GM12874 (cell line): ENCODE results near the gene ADH6.

Source experiments
- TF ChIP-seq, protein P1 (sequence below): IDR thresholded peaks from 2 replicates; pipeline ENCODE4 v1.5.1; 2011; ENCODE audit warnings: low read depth, mild to moderate bottlenecking, control low read depth, low read length, moderate library complexity; ENCODE audit not compliant: insufficient read depth

The ADH6 gene

DNA sequence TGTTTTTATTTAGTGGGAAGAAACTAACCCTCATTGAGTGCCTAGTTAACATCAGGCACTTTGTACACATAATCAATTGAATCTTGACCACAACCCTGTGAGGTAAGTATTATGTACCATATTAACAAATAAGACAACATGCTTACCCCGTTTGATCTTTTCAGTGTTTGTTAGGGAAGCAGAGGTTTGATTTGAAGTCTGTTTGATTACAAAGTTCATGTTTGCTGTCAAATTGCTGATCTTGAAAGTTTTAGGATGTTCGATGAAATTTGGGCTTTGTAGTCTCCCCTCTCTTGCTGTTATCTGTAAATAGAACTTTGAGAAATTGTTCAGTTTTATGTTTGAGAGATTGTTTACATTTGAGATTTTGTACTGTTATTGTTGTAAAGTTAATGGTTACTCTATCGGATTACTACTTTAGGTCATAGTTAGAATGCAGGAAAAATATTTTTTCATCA is 61.5 kb downstream of the ADH6 start:
- TF ChIP-seq, protein P1, sequence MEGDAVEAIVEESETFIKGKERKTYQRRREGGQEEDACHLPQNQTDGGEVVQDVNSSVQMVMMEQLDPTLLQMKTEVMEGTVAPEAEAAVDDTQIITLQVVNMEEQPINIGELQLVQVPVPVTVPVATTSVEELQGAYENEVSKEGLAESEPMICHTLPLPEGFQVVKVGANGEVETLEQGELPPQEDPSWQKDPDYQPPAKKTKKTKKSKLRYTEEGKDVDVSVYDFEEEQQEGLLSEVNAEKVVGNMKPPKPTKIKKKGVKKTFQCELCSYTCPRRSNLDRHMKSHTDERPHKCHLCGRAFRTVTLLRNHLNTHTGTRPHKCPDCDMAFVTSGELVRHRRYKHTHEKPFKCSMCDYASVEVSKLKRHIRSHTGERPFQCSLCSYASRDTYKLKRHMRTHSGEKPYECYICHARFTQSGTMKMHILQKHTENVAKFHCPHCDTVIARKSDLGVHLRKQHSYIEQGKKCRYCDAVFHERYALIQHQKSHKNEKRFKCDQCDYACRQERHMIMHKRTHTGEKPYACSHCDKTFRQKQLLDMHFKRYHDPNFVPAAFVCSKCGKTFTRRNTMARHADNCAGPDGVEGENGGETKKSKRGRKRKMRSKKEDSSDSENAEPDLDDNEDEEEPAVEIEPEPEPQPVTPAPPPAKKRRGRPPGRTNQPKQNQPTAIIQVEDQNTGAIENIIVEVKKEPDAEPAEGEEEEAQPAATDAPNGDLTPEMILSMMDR: no peak

DNA sequence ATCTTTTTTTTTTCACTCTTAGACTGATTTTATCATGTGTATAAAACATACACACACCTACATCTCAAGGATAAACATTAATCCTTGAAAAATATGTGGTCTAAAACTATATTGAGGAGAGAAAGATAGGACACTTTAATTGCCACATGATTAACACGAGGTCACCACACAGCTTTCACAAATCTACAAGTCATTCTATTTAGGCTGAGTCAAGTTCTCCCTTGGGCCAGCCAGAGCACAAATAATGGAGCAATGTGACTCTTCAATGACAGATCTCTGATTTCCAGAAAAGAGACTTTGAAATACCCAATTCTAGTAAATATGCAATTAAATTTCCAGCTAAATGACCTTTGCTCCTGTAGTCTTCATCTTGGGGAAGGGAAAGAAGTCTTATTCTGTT is 62.1 kb downstream of the ADH6 start:
- TF ChIP-seq, protein P1: no peak

DNA sequence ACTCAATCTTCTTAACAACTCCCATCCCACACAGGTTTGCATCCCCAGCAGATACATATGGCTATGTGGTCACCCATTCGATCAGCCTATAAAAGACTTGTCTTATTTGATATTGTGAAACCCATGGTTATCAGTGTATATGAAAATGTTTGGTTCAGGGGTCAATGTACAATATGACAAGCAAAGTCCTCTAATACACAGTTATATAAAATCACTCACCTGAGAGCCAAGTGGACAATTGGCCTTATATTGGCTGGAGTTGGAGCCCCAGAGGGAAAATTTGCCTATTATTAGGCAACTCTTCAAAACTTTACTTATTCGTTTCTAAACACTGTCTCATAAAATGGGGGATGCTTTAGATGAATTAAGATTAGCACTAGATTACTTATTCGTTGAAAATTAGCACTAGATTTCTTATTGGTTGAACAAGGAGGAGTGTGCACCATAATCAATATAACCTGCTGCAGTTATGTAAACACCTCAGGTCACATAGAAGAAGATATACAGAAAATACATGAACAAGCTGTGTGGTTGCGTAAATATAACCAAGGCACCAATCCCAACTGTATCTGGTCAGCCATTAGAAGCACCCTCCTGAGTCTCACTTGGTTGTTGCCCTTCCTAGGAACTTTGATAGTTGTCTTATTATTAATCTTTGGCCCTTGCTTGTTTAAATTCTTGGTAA is 64.2 kb downstream of the ADH6 start:
- TF ChIP-seq, protein P1: no peak
